HepG2 (cell line): Measurements from ENCODE around the gene SLC2A4. TPM values are rescaled to one million over a fixed set of nuclear protein-coding genes. Genes with fewer than 3 reads are reported as not detected.
A peak's percentile ranks its signal among the peaks of the same experiment; 100 is the strongest.

ENCODE experiments used
- AKNA ChIP-seq: sonication (generic); formaldehyde crosslinking; IDR thresholded peaks from 2 replicates; pipeline ENCODE4 v1.4.0; 2020; ENCODE audit warnings: missing genetic modification reagents, borderline replicate concordance
- GPN1 ChIP-seq: sonication (generic); formaldehyde crosslinking; IDR thresholded peaks from 2 replicates; pipeline ENCODE4 v1.5.1; 2020; ENCODE audit warnings: missing genetic modification reagents, borderline replicate concordance
- NBN ChIP-seq: fragments of 450-650 bp; conservative IDR thresholded peaks from 2 replicates; pipeline ENCODE4 v1.6.1; 2017
- POGZ ChIP-seq: sonication (generic); formaldehyde crosslinking; IDR thresholded peaks from 2 replicates; pipeline ENCODE4 v1.4.0; 2020; ENCODE audit warnings: mild to moderate bottlenecking, missing genetic modification reagents
- SIX4 ChIP-seq: sonication (generic); formaldehyde crosslinking; IDR thresholded peaks from 2 replicates; pipeline ENCODE4 v1.4.0; 2020; ENCODE audit warnings: missing genetic modification reagents
- SNRNP70 ChIP-seq: fragments of 200-400 bp; formaldehyde crosslinking; IDR thresholded peaks from 2 replicates; pipeline ENCODE4 v1.6.1; 2017; ENCODE audit warnings: mild to moderate bottlenecking, low read depth, low read length, moderate library complexity
- SUZ12 ChIP-seq: fragments of 150-350 bp; IDR thresholded peaks from 2 replicates; pipeline ENCODE4 v1.6.1; 2014; ENCODE audit warnings: low read depth, low read length
- THYN1 ChIP-seq: sonication (generic); formaldehyde crosslinking; IDR thresholded peaks from 2 replicates; pipeline ENCODE4 v1.8.1; 2023; ENCODE audit warnings: low read depth, mild to moderate bottlenecking, moderate library complexity, missing genetic modification reagents, borderline replicate concordance
- YEATS4 ChIP-seq: sonication (generic); formaldehyde crosslinking; IDR thresholded peaks from 2 replicates; pipeline ENCODE4 v1.4.0; 2020; ENCODE audit warnings: missing genetic modification reagents, borderline replicate concordance
- ZBTB26 ChIP-seq: IDR thresholded peaks from 2 replicates; pipeline ENCODE4 v1.6.1; 2016; ENCODE audit warnings: missing compliant biosample characterization, missing genetic modification reagents, borderline replicate concordance
- ZBTB37 ChIP-seq: sonication (generic); formaldehyde crosslinking; IDR thresholded peaks from 2 replicates; pipeline ENCODE4 v1.4.0; 2020; ENCODE audit warnings: mild to moderate bottlenecking, missing genetic modification reagents
- ZNF143 ChIP-seq: sonication (generic); formaldehyde crosslinking; IDR thresholded peaks from 2 replicates; pipeline ENCODE4 v1.4.0; 2020; ENCODE audit warnings: missing genetic modification reagents
- ZNF20 ChIP-seq: sonication (generic); formaldehyde crosslinking; IDR thresholded peaks from 2 replicates; pipeline ENCODE4 v1.4.0; 2020; ENCODE audit warnings: mild to moderate bottlenecking, moderate library complexity, missing genetic modification reagents
- ZNF574 ChIP-seq: sonication (generic); formaldehyde crosslinking; IDR thresholded peaks from 2 replicates; pipeline ENCODE4 v1.4.0; 2020; ENCODE audit warnings: missing genetic modification reagents
- ZNF644 ChIP-seq: IDR thresholded peaks from 2 replicates; pipeline ENCODE4 v1.6.1; 2016; ENCODE audit warnings: low read depth
- polyA plus RNA-seq, 8 experiments: library from polyadenylated mRNA; depleted of rRNA in 3 of 8; stranded (reverse) in 7 of 8; unstranded in 1 of 8; fragments of >200 nt; fragmentation: Illumina TruSeq in 4 of 8; extraction: Trizol in 4 of 8; gene quantifications; 2 replicates each; pipeline versions ENCODE4 v1.2.1 to v1.2.3, GENCODE V29; 2011 to 2016; ENCODE audit warnings: low read depth in 4 of 8, missing spikeins in 1 of 8, mixed read lengths in 1 of 8; ENCODE audit not compliant: insufficient read depth in 1 of 8
- total RNA-seq, 5 experiments: library from RNA; depleted of rRNA; stranded (reverse); fragments of >200 nt; fragmentation: Illumina TruSeq; extraction: Trizol; gene quantifications; 2 replicates each; pipeline ENCODE4 v1.2.3, GENCODE V29; 2016; ENCODE audit warnings: low read depth in 1 of 5
- TF ChIP-seq, protein P1 (sequence below), 2 experiments: sonication (generic) in 1 of 2; formaldehyde crosslinking in 1 of 2; IDR thresholded peaks; 2 replicates each; pipeline versions ENCODE4 v1.4.0 to v1.6.1; 2018 to 2020; ENCODE audit warnings: missing genetic modification reagents in 2 of 2, borderline replicate concordance in 1 of 2, low read depth in 1 of 2, mild to moderate bottlenecking in 1 of 2, missing biosample characterization in 1 of 2

The SLC2A4 gene
- total and polyA plus RNA-seq, 2 of the 13 experiments (the other 11 are each of a cell fraction or from before 2014, with no cell fraction given), result 4.9 to 5.8 TPM

- TF ChIP-seq, protein P1, sequence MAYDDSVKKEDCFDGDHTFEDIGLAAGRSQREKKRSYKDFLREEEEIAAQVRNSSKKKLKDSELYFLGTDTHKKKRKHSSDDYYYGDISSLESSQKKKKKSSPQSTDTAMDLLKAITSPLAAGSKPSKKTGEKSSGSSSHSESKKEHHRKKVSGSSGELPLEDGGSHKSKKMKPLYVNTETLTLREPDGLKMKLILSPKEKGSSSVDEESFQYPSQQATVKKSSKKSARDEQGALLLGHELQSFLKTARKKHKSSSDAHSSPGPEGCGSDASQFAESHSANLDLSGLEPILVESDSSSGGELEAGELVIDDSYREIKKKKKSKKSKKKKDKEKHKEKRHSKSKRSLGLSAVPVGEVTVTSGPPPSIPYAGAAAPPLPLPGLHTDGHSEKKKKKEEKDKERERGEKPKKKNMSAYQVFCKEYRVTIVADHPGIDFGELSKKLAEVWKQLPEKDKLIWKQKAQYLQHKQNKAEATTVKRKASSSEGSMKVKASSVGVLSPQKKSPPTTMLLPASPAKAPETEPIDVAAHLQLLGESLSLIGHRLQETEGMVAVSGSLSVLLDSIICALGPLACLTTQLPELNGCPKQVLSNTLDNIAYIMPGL (CRISPR knock-in tag; IDR thresholded peaks at IDR 0.05; ENCODE audit: borderline replicate concordance in 1 of 2, low read depth in 1 of 2), result peak in 1 of 2 experiments; percentile 40; a peak in 1 of 4 replicates
- no peak for TF ChIP-seq POGZ
- no peak for TF ChIP-seq GPN1 (CRISPR knock-in tag)
- TF ChIP-seq YEATS4 (CRISPR knock-in tag), result no peak
- TF ChIP-seq SIX4 (CRISPR knock-in tag), result no peak
- TF ChIP-seq ZBTB37 (CRISPR knock-in tag), result no peak
- TF ChIP-seq ZBTB26 (CRISPR knock-in tag), result no peak
- no peak for TF ChIP-seq NBN
- no peak for TF ChIP-seq SNRNP70
- no peak for TF ChIP-seq AKNA (CRISPR knock-in tag)
- TF ChIP-seq ZNF20 (CRISPR knock-in tag), result no peak
- TF ChIP-seq SUZ12, result peak; percentile 22; the same call in 1 of the 2 replicates
- no peak for TF ChIP-seq THYN1
- no peak for TF ChIP-seq ZNF644 (CRISPR knock-in tag)
- no peak for TF ChIP-seq ZNF574
- TF ChIP-seq ZNF143 (CRISPR knock-in tag), result peak; percentile 83
These were observed 27.3 kb downstream of the SLC2A4 start (continued) for GRCh38 chr17:7308625-7309433.
